Upper lobe of left lung (tissue), 6 donors: ENCODE measurements around the gene ASB1. TPM values are rescaled to one million over a fixed set of nuclear protein-coding genes. Genes with fewer than 3 reads are reported as not detected.

Source experiments
- ATAC-seq, 2 donors: fragments of 200-7000 bp; cut with Tn5 transposase; one replicate each; pipeline ENCODE4 v1.9.1; 2022; ENCODE audit warnings: mild to moderate bottlenecking in 2 of 2, moderate library complexity in 2 of 2; ENCODE audit not compliant: low FRiP score in 2 of 2
- DNase-seq, 2 donors: peaks; one replicate each; pipeline ENCODE4 v3.0.0-alpha.2; 2019 to 2020
- H3K27ac ChIP-seq, 4 donors: fragments of 200-600 bp; sonication (generic); one replicate each; pipeline ENCODE4 v1.5.1; 2016 to 2019
- H3K27me3 ChIP-seq, 4 donors: fragments of 200-600 bp; sonication (generic); one replicate each; pipeline ENCODE4 v1.5.1; 2017 to 2019
- H3K36me3 ChIP-seq, 4 donors: fragments of 200-600 bp; sonication (generic); one replicate each; pipeline ENCODE4 v1.5.1; 2016 to 2019
- H3K4me1 ChIP-seq, 4 donors: fragments of 200-600 bp; sonication (generic); one replicate each; pipeline ENCODE4 v1.5.1; 2018 to 2019
- H3K4me3 ChIP-seq, 4 donors: fragments of 200-600 bp; sonication (generic); one replicate each; pipeline ENCODE4 v1.5.1; 2017 to 2019; ENCODE audit warnings: mild to moderate bottlenecking in 2 of 4, moderate library complexity in 1 of 4
- H3K9me3 ChIP-seq, 4 donors: fragments of 200-600 bp; sonication (generic); one replicate each; pipeline ENCODE4 v1.5.1; 2018 to 2019
- EP300 ChIP-seq, 4 donors: sonication (generic); formaldehyde crosslinking; IDR thresholded peaks; one replicate each; pipeline ENCODE4 v1.5.1; 2017; ENCODE audit warnings: antibody characterized with exemption in 4 of 4, control low read depth in 2 of 4
- POLR2A ChIP-seq, 4 donors: fragments of 450-650 bp; IDR thresholded peaks; one replicate each; pipeline ENCODE4 v1.5.1; 2016 to 2017; ENCODE audit warnings: antibody characterized with exemption in 4 of 4, mild to moderate bottlenecking in 2 of 4
- POLR2AphosphoS5 ChIP-seq, 2 donors: sonication (generic); formaldehyde crosslinking; IDR thresholded peaks; one replicate each; pipeline ENCODE4 v1.5.1; 2017; ENCODE audit warnings: antibody characterized with exemption in 2 of 2
- WGBS, 2 donors: methylation state at CpG; one replicate each; pipeline ENCODE4 v1.1.5; 2017 to 2018; 5-methylcytosine and 5-hydroxymethylcytosine counted together
- total RNA-seq, 6 donors: library from RNA; depleted of rRNA in 4 of 6; stranded (reverse); fragments of >200 nt in 4 of 6; gene quantifications; one replicate each; pipeline versions ENCODE4 v1.1.0 to v1.2.1, GENCODE V29; 2016 to 2021
- TF ChIP-seq, protein P1 (sequence below), 6 experiments: fragments of 450-650 bp in 4 of 6; fragments of 200-600 bp in 2 of 6; sonication (generic) in 2 of 6; IDR thresholded peaks; one replicate each; pipeline ENCODE4 v1.5.1; 2016 to 2019; ENCODE audit warnings: antibody characterized with exemption in 6 of 6
- donor health status: DM: no; HTN: no; CAD: no; lungs with moderate emphysema.
- donor health status: DM: no; HTN: yes; CAD: no; lungs with severe emphysema.

ASB1 gene
- total RNA-seq, 6 donors from 2014 or later = 12.7 to 29.4 (median 24.3) TPM

DNA sequence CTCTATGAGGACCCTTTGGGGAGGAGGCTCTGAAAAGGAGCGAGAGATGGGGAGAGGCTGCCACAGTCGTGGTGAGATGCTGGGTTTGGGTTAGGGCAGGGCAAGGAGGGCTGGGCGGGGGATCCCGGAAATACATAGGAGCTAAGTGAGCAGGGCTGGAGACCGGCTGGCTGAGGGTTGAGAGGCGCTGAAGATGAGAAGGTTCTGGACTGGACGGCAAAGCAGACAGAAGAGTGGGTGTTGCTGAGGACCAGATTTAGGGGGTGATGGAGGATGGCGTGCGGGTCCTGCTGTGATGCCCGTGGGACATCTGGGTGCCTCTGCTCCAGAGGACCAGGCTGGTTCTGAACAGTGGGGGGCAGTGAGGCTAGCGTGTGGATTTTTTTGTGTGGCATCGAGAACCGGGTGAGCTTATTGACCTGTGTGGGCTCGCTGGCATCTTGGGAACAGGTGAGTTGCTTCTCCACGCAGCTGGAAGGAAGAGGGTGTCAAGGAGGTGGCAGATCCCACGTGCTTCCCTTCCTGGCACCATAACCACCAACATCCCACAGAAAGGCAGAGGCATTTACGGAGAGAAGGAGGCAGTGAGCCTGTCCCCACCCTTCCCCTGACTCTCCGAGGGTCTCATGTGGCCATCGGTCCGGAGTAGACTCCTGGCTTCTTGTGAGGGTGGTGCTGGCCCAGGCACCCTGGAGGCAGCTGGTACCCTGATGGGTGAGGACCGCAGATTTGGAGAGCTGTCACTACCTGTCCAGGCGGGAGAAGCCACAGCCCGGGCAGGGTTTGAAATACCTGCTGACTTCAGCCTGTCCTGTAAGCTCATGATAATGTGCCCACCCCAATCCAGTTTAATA, 70.3 kb downstream of the ASB1 start:
- Histone ChIP-seq H3K27ac (no peak overlapping the region), H3K4me1 (no peaks in the 10 kb centered on the region), H3K27me3 (no peaks in the 10 kb centered on the region), H3K9me3 (no peaks in the 10 kb centered on the region), H3K36me3 (no peaks in the 10 kb centered on the region), H3K4me3 (no peak overlapping the region)
- TF ChIP-seq POLR2AphosphoS5 (IDR thresholded peaks at IDR 0.05) (no peak), POLR2A (IDR thresholded peaks at IDR 0.05) (no peak), EP300 (IDR thresholded peaks at IDR 0.05) (no peak)
- TF ChIP-seq, protein P1, sequence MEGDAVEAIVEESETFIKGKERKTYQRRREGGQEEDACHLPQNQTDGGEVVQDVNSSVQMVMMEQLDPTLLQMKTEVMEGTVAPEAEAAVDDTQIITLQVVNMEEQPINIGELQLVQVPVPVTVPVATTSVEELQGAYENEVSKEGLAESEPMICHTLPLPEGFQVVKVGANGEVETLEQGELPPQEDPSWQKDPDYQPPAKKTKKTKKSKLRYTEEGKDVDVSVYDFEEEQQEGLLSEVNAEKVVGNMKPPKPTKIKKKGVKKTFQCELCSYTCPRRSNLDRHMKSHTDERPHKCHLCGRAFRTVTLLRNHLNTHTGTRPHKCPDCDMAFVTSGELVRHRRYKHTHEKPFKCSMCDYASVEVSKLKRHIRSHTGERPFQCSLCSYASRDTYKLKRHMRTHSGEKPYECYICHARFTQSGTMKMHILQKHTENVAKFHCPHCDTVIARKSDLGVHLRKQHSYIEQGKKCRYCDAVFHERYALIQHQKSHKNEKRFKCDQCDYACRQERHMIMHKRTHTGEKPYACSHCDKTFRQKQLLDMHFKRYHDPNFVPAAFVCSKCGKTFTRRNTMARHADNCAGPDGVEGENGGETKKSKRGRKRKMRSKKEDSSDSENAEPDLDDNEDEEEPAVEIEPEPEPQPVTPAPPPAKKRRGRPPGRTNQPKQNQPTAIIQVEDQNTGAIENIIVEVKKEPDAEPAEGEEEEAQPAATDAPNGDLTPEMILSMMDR (IDR thresholded peaks at IDR 0.05) = no peak
- WGBS, 2 donors = 87 to 89% methylated on average over 14 to 22 of the region's 23 CpGs
- no peak for ATAC-seq
- DNase-seq = no peak

DNA sequence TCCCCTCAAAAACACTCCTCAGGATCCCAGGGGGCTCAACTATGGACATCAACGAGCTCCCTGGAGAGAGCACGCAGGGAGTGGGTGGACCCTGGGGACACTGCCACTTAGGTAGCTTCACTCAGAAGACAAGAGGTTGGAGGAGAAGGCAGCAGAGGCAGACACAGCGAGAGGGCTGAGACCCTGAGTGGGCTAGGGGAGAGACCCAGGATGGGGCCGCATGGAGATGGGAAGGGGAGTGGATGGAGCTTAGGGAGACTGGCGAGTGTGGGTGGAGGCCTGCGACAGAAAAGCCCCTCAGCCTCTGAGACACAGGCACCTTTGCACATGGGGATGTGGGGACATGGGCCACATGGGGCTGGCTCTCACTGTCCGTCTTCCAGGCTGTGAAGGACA, 70.9 kb downstream of the ASB1 start:
- no peak for DNase-seq
- Histone ChIP-seq H3K4me3 (no peak overlapping the region), H3K9me3 (no peaks in the 10 kb centered on the region), H3K27ac (no peak overlapping the region), H3K4me1 (no peaks in the 10 kb centered on the region), H3K27me3 (no peaks in the 10 kb centered on the region), H3K36me3 (no peaks in the 10 kb centered on the region)
- TF ChIP-seq POLR2AphosphoS5 (IDR thresholded peaks at IDR 0.05) (no peak), EP300 (IDR thresholded peaks at IDR 0.05) (no peak), POLR2A (IDR thresholded peaks at IDR 0.05) (no peak)
- TF ChIP-seq, protein P1 (IDR thresholded peaks at IDR 0.05) = no peak
- WGBS, 2 donors = 93% methylated on average over 7 of the region's 7 CpGs
- ATAC-seq = no peak

DNA sequence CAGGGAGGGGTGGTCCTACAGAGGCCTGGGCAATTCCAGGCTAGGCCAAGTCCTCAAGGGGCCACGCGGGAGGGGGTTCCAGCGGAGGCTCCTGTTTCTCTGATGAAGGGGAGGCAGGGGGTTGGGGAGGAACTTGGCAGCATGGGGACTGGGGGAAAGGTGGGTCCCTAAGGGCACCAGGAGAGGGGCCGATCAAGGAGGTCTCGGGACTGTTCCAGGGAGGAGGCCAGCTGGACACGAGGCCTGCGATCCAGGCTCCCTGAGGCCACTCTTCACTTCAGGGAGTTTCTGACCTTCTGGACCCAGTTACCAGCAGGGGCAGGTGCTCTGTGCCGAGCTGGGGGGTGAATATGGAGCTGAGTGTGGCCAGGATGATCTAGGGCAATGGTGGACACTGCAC, 71.5 kb downstream of the ASB1 start:
- 93 to 97% methylated on average over 8 of the region's 8 CpGs for WGBS, 2 donors

DNA sequence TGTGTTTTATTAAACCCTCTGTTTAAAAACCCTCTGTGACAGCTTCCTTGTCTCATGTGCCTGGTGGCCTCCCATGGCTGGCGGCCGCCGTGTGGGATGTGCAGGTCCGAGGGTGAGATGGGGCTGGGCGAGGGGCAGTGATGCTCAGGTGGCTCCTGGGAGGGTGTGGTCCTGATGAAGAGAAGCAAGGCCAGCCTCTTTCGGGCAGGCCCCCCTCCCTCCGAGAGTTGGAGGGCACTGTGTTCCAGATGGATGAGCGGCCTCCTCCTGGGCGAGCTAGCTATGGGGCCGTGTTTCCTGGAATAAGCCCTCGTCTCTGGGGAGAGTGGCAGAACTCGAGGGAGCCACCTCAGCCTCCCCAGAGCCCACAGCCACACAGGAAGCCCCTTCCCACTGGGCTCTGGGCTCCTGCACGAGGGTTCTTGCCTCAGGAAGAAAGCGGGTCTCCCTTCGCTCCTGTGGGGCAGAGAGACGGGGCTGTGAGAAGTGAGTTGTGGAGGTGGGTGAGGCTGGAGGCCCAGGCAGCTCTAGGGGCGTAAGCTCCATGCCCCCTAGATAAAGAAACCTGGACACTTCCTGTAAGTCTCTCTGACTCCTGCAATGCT, 72.1 kb downstream of the ASB1 start:
- no peaks in the 10 kb centered on the region for H3K4me1 ChIP-seq
- H3K4me3 ChIP-seq = no peak overlapping the region
- no peaks in the 10 kb centered on the region for H3K9me3 ChIP-seq
- no peaks in the 10 kb centered on the region for H3K27me3 ChIP-seq
- H3K36me3 ChIP-seq = no peaks in the 10 kb centered on the region
- H3K27ac ChIP-seq = no peak overlapping the region
- peak in 1 of 2 donors; percentile 67 for DNase-seq
- WGBS, 2 donors = 85 to 87% methylated on average over 9 to 17 of the region's 17 CpGs
- no peak for TF ChIP-seq POLR2A (IDR thresholded peaks at IDR 0.05)
- no peak for TF ChIP-seq POLR2AphosphoS5 (IDR thresholded peaks at IDR 0.05)
- no peak for TF ChIP-seq EP300 (IDR thresholded peaks at IDR 0.05)
- TF ChIP-seq, protein P1 (IDR thresholded peaks at IDR 0.05) = no peak
- no peak for ATAC-seq

More for the DNA sequence above, 71.5 kb downstream of the ASB1 start:
- Histone ChIP-seq H3K9me3 (no peaks in the 10 kb centered on the region), H3K4me1 (no peaks in the 10 kb centered on the region), H3K36me3 (no peaks in the 10 kb centered on the region), H3K27me3 (no peaks in the 10 kb centered on the region), H3K4me3 (no peak overlapping the region), H3K27ac (no peak overlapping the region)
- DNase-seq (no peak), ATAC-seq (no peak)
- TF ChIP-seq EP300 (IDR thresholded peaks at IDR 0.05) (no peak), POLR2AphosphoS5 (IDR thresholded peaks at IDR 0.05) (no peak), POLR2A (IDR thresholded peaks at IDR 0.05) (no peak)
- TF ChIP-seq, protein P1 (IDR thresholded peaks at IDR 0.05) = no peak
